DMS153 treated with DMSO at 0.1 percent for 48 hours (cell line): ENCODE measurements around the gene MARK1.

Source experiments
- DNase-seq: peaks from one replicate; lab custom pipeline; 2025; ENCODE audit not compliant: unreplicated experiment; lab: John Stamatoyannopoulos, UW

Gene MARK1

DNA sequence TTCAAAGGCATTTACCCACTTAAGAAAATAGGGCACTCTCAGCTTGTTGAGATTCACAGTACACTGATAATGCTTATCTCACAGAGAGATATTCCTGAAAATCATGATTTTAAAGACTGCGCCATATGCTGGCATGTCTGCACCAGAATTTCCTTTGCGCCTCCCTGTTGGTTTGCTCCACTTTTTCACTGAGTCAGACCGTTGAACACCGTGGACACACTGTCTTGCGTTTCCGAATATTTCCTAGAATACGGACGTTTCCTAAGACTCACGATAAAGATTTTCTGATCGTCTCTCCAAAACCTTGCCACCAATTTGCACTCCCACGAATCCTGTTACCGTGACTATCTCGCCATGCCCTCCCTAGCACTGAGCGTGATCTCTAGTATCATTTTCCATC is 161.7 kb downstream of the MARK1 start:
- no peak for DNase-seq

DNA sequence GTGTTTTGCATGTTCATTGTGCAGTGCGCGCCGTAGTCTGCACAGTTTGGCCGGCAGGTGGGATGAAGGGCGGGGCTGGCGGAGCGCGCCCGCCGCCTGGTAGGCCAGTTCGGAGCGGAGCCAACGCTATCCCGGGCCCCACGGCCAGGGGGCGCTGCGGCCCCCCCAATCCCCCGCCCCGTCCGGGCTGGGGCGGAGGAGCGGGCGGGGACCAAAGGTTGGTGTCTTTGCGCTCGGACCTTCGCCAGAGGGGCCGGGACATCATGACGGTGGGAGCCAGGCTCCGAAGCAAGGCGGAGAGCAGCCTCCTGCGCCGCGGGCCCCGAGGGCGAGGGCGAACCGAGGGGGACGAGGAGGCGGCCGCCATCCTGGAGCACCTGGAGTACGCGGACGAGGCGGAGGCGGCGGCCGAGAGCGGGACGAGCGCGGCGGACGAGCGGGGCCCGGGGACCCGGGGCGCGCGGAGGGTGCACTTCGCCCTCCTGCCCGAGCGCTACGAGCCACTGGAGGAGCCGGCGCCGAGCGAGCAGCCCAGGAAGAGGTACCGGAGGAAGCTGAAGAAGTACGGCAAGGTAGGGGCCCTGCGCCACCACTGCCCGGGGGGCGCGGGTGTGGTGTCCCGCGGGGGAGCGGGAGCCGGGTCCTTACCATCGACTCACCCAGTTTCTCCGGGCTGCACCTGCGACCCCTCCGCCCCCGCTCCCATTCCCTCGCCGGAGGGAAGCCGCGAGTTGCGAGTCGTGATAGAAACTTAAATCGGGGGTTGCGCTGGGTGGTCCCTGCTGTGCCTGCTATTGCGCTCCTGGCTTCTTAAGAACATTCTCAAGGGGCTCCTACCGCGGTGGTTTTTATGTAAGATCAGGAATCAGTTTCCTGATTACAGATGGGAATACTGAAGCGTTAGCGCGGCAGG is 162.5 kb downstream of the MARK1 start, which contains the start of gene C1orf115:
Gene C1orf115 (plus strand): TSS at position 224 of the 913 bp plus-strand sequence. CDS start 40 bp downstream, at position 264.
- peak; percentile 82 for DNase-seq

DNA sequence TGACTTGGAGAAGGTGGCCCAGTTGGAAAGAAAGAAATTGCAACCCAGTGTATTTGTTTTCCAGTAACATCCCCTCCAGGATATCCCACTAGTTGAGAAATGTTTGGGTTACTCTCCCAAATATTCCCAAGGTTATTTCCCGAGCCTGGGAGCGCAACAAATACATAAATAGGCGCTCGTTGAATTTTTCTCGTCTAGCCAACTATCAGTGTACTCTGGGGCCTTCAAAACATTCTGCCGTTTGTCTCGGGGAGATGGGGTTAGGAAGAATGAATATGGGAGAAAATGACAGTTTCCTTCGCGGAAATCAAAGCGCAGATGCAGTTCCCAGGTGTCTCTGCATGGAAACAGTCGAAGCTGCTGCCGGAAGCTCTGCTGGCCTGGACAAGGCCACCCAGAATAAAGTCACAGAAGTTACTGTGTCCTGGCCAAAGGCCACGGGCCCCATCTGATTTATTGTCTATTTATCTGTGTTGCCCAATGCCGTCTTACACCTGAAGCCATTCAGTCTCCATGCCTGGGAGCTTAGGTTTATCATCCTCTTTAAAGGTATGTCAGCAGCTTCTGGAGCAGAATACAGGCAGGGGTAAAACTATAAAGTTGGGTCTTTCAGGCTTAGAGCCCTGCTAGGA is 163.2 kb downstream of the MARK1 start:
- no peak for DNase-seq

DNA sequence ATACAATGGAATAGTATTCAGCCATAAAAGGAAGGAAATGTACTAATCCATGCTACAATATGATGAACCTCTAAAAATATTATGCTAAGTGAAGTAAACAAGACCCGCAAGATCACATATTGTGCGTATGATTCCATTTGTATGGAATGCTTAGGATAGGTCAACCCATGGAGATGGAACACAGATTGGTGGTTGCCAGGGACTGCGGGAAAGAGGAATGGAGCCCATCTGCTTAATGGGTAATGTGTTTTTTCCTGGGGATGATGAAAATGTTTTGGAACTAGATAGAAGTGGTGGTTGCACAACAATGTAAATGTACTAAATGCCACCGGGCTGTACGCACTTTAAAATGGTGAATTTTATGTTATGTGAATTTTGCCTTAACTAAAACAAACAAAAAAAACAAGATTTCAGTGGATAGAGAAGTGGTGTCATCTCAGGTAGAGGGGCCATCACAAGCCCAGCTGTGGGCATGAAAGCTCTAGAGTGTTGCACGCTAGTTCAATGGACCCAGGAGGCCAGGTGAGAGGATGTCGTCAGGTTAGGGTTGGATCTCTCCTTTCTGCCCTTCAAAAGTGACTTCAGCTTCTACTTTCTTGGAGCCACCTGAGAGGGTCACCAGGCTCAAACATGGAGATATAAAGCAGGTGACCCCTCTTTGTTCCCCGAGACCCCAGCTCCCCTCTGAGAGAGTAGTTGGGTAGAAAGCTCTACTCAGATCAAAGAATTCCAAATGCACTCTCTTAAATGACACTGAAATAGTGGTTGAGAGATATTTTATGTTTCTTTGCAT is 164.7 kb downstream of the MARK1 start:
- DNase-seq, result no peak

DNA sequence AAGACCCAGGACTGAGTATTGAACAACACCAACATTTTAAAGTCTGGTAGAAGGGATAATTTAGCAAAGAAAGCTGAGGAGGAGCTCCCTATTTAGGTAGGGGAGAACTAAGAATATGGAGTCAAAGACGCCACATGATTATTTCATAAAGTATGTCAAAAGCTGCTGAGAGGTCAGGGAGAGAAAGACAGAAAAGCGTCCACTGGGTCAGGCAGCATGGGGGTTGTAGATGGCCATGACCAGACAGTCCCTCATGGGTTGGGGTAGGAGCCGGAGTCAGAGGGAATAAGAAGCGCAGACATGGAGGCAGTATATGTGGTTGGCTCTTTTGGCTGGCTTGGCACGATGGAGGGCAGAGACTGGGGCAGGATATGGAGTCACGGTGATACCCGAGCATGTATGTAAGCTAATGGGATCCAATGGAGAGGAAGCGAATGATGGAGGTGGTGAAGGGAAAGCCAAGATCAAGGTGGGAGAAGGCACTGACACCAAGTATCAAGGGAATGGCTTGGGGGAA is 167.0 kb downstream of the MARK1 start:
- DNase-seq, result no peak

DNA sequence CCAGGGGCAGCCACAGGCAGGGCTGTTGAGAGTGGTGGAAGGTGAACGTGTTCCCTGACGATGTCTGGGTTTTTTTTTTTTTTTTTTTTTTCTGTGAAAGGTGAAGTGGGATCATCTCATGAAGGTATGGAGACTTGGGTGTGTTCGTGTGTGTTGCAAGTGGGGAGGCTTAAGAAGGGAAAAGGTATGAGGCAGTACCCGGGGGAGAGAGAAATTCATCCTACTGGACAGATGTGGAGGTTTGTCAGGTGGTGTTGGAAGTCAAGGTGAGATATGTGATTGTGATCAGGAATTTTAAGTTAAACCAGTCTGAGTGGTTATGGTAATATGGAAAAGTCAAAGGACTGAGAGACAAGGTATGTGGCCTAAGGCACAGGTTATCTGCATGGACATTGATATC is 167.5 kb downstream of the MARK1 start:
- no peak for DNase-seq

DNA sequence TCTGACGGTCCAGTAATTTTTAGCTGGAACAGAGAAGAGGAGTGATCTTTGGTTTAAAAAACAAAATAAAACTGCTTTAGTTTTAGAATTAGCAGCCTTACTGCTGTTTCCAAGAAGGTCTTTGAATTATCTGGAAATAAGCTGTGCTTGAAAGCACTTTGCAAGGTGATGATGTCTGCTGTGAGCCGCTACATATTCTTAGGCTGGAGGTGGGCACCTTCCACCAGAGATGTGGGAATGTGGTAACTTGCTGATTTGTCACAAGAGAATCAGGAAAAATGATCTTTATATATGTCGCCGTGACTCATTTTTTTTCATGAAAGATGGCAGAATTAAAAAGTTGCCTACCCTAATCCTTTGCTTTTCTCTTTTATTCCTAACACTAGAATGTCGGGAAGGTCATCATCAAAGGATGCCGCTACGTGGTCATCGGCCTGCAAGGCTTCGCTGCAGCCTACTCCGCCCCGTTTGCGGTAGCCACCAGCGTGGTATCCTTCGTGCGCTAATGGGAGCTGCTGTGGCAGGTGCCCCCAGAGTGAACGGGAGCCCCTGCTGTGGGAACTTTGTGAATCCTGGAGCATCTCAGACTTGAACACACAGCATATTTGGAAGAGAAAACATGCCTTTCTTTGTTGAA is 168.4 kb downstream of the MARK1 start:
- no peak for DNase-seq

DNA sequence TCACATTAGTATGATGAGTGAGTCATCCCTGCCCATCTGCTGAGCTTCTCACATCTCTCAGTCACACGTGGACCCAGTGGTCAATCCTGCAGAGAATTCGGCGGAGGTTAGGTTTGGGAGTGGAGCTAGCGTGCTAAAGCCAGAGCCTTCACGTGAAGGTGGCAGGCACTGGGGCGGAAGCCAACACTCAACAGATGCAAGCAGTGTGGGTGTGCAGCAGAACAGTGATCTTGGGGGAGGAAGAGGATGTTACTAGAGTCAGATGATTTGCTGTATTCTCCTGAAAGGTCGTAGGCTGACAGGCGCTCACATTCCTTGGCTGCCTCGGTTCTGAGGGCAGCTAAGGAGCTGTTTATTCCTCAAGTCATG is 168.9 kb downstream of the MARK1 start:
- no peak for DNase-seq

DNA sequence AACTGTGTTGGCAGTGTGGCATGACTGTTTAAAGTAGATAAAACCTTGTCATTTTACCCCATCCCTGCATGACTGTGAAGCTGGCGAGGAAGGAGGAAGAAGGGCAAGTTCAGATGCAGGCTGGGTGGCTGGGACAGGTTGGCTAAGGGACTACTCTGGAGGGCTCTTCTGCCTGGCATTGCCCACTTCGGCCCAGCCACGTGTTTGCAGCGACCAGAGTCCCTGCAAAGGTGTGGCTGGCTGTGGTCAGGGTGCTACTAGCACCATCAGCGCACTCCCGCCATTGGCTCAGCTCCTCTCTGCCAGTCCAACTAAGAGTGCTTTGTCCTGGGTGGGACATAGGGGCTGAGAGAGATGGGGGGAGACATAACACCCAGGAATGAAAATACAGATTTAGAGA is 169.4 kb downstream of the MARK1 start:
- DNase-seq, result no peak

DNA sequence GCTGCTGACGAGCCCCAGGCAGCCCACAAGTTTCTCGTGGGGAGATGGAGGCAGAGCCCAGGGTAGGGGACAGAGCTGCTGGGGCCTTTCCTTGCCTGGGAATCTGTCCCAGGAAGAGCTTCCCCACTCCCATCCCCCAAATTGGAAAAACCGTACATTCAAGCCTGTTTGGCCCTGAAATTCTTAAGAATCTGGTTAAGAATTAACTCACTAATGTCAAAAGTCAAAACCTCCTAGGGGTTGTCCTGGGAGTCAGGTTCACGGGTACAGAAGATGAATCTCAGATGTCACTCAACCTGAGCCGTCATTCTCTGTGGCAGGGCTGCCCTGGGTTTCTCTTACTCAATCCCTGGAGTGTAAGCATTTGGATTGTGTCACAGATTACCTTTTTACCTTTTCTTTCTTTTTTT is 170.7 kb downstream of the MARK1 start:
- no peak for DNase-seq

DNA sequence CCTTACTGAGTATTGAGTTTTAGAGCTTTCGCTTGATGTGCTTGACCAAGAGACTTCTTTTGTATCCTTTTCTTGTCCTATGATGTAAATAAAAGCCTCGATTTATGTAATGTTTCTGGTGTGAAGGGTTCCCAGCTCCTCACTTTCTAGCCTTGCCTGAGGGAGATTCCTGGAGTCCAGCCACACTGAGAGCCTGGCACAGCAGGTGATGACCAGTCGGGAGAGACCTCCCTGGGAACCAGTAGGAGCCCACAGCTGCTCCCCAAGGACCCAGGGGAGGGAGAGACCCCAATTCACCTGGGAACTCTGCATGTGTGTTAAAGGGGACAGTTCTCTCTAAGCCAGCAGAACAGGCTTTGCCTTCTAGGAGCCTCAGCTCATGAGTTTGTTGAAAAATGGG is 171.1 kb downstream of the MARK1 start:
- DNase-seq, result no peak

DNA sequence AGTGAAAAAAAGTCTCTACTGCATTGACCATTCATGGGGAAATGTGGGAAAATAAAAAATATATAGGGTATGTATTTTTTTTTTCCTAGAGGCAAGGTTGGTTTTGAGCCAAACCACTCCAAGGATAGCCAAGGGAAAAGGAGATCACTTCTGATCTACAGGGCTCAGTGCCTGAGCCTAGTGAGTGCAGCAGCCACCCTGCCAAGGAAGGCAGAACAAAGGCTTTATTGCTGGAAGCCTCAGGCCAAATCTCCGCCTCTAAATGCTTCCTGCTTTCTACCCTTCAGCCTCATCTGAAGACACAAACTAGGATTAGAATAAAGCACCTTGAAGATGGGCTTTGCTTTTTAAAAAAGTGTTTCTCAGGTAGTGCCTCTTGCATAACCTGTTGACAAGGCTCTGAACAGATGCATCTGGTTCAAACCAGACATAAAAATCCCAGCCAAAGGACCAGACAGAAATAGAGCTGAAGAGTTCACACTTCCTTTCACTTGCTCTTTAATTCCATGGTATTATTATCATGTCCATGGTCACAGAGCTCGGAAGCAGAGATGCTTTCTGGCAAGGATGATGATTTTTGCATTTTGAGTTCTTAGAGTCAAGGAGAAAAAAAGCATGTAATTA is 172.7 kb downstream of the MARK1 start:
- no peak for DNase-seq

DNA sequence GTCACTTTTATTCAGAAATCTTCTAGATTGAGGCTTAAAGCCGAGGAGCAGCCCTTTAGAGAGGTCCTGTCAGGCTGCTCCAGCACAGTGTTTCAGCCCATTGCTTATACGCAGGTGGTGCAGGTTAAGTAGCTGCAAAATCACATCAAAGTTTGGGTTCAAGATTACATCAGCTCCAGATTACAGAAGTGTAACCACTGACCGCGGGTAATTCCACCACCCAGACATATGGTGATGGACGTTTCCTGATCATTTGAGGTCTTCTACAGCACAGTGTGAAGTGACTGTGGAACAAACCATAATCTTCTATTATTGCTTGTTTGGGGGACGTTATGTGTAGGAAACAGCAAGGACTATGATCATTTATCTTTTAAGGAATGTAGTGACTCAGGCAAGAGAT is 174.0 kb downstream of the MARK1 start:
- DNase-seq, result no peak

DNA sequence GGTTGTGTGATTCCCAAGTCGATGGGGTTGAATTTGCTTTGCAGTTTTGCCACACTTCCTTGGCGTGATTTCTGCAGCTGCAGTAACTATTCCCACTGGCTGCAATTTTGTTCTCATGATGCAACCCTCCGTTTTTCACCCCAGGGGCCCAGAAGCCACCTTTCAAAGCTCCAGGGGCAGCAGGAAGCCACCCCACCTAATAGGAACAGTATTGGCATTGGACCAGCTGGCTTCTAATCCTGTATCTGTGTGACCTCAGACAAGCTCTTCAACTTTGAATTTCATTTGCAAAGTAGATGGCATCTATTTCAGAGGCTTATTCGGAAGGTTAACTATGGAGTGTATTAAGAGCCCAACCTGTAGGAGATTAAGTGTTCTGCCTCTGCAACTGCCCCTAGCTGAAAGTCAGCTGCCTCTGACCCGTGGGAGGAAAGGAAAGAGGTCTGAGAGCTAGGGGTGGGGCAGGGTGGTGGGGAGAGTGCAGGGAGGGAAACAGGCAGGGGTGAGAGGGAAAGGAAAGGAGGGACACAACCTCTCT is 174.9 kb downstream of the MARK1 start:
- DNase-seq, result no peak

DNA sequence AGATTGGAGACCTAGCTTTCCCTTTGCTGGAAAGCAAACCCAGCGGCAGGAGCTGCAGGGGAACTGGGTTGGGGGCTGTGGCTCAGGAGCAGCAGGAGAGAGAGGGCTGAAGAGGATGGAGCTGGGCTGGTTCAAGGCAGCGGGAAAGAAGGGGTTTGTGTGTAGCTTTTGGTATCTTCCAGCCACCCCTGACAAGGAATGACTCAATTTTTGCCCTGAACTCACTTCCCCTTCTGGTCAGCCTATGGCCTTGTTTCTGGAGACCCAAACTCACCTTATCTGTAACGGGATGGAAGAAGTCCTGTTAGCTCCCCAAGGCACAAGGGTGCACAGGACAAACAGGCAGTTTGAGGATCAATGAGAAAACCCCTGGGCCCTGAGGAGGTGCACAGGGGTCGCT is 175.4 kb downstream of the MARK1 start:
- DNase-seq, result no peak

DNA sequence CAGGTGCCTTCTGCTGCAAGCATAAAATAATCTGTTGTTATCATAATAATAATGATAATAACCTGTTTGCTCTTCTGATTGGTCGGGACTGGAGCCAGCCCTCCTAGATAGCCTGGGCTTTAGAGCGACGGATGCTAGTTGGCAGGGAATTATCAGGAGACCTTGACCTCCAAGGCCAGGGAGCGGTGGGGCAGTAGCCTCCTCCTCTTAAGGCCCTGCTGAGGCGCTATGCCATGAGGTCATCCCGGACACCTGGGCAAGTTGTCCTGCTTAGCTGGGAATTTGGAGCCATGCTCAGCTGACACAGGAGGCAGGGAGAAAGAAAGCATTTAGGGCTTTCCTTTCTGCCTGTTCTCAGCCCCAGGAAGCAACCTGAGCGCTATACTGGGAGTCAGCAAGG is 177.8 kb downstream of the MARK1 start:
- DNase-seq, result no peak

DNA sequence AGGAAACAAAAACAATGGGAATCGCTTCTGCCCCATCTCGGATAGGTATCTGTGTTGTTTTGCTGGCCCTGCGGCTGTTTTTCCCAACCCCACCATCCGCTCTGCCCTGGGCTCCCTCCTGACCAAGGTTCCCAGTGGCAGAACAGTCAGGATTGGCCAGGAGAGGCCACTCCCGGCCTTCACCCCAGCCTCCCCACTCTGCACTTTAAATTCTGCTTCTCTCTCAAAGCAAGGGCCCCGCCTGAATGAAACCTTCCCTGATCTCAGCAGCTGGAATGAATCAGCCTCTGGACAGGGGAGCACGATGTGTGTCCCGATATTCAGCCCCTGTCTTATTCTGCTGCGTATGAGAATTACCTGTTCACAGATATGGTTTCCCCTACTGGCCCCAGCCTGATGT is 178.5 kb downstream of the MARK1 start:
- no peak for DNase-seq

DNA sequence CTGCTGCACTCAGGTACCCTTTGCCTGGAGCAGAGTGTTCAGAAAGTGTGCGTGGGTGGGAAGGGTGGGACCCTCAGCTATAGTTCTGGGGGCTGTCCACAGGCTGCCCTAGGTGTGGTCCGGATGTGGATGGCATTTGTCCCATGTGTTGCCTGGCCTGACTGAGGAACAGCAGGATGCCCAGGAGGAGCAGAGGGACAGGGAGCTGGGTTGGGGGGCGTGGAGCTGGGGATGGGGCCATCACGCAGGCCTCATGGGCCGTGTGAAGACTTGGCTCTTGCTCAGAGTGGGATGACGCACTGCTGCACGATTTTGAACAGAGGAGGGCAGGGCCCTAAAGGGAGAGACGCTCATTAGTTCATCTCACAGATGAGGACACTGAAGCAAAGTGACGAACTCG is 179.2 kb downstream of the MARK1 start:
- no peak for DNase-seq

DNA sequence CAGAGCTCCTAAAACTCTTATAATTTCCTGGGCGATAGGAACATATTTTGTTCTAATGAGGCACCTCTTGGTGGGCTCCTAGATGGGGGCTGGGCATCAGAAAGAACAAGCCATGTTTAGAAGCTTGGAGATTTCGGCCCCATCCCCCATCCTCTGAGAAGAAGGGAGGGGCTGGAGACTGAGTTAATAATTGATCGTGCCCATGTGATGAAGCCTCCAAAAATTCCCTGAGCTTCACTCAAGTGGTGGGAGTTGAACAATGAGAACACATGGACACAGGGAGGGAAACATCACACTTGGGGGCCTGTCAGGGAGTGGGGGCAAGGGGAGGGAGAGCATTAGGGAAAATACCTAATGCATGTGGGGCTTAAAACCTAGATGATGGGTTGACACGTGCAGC is 180.3 kb downstream of the MARK1 start:
- DNase-seq, result no peak
